Hippocampal formation (tissue), 2 donors: Measurements from ENCODE around the gene HBM.
"Not testable (repeated sequence)": the region's sequence is repeated elsewhere in the genome, so short reads cannot be mapped to it uniquely, and the experiment has no call there.

Source experiments
- DNase-seq, 2 donors: peaks; one replicate each; lab custom pipeline; 2025; lab: John Stamatoyannopoulos, UW

HBM gene

DNA sequence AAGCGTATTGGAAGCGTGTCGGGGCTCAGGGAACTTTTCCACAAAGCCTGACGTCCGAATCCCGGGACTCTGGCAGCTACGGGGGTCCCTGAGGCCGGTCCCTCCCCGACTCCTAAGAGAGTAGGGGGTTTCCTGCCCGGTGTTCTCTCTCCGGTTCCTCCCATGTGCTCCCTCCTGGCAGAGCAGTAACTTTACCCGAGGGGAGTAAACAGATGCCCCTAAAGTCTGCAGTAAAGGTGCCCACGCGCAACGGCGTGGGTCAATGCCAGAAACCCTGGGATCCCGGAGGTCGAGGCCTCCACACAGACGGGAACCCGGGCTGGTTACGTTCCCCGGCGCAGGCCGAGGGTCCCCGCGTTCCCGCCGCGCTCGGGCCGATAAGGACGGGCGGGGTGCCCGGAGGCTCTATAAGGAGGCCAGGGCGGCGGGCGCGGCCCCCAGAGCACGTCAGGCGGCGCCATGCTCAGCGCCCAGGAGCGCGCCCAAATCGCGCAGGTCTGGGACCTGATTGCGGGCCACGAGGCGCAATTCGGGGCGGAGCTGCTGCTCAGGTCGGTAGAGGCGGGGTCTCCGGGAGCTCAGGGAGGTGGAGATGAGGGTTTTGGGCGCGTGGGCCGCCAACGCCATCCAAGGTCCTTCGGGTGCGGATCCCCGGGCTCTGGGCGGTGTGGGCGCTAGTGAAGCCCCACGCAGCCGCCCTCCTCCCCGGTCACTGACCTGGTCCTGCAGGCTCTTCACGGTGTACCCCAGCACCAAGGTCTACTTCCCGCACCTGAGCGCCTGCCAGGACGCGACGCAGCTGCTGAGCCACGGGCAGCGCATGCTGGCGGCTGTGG, at the start of gene HBM:
Gene HBM, plus strand, starts transcription at position 440 of the 836 bp plus-strand sequence. Its CDS starts 20 bp downstream, at position 460.
- DNase-seq = no peak

GRCh38 chr16:116015-116414, 49.8 kb upstream of the HBM start:
- no peak for DNase-seq

DNA sequence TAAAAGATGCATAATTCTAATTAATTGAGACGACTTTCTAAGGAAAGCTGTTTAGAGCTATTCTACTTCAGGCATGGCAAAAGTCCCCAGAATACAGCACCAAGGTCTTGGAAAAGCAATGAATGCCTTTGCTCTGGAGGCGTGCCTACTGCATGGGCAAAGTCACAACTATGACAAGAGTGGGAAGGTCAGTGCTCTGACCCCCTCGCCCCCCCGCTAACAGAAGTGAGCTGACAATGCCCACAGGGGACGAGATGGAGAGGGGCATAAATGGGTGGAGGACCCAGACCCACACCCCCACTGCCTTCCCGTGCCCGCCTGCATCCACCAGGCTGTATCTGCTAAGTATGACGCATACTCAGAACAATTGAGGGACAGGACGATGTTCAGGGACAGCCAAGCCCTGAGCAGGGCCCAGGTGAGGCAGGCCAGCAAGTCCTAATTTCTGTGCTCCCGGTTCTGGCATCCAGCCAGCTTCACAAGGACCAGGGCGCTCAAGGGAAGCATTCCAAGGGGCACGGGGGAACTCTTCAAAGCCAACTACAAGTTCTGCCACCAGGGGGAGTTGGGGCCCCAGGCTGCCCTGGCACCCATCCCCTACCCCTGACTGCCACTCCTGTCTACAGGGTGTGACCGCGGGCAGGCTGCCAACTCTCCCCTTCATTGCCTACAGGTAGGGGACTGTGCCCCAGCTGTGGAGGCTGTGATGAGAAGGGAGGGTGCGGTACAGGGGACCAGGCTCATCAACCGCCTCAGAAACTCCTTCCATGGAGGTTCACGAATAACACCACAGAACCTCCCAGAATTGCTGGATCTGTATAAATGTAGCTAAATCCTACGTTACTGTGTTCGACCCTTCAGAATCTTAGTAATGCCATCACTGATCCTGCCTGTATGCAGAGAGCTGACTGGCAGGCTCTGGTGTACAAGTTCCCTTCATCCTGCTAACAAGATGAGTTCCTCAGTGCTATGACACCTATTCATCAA, 48.1 kb upstream of the HBM start:
- no peak for DNase-seq

GRCh38 chr16:118857-119256, 46.9 kb upstream of the HBM start:
- DNase-seq = no peak

- no peak for DNase-seq
Observed at GRCh38 chr16:119295-119694, 46.5 kb upstream of the HBM start.

GRCh38 chr16:119835-120491, 45.8 kb upstream of the HBM start:
- no peak for DNase-seq

GRCh38 chr16:120756-121155, 45.0 kb upstream of the HBM start:
- DNase-seq = no peak

GRCh38 chr16:122361-122760, 43.4 kb upstream of the HBM start:
- DNase-seq = no peak

DNA sequence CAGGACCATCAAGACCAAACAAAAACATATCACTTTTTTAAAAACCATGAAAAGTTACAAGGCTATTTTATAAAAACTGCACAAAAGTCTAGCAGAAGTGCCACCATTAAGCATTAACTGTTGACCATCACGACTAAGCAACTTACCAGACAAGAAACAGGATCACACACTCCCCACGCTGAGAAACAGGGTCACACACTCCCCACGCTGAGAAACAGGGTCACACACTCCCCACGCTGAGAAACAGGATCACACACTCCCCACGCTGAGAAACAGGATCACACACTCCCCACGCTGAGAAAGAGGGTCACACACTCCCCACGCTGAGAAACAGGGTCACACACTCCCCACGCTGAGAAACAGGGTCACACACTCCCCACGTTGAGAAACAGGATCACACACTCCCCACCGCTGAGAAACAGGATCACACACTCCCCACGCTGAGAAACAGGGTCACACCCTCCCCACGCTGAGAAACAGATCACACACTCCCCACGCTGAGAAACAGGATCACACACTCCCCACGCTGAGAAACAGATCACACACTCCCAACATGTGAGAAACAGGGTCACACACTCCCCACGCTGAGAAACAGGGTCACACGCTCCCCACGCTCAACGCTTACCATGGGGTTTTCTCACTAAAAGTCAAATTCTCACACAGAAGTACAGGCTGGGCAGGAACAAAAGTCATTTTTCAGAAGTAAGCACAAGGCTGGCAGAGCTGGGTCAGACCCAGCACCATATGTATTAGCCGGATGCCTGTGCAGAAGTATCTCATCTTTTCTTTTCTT, 42.0 kb upstream of the HBM start:
- DNase-seq = not testable (repeated sequence)

- DNase-seq = no peak
Observed at GRCh38 chr16:125011-125410, 40.8 kb upstream of the HBM start.

DNA sequence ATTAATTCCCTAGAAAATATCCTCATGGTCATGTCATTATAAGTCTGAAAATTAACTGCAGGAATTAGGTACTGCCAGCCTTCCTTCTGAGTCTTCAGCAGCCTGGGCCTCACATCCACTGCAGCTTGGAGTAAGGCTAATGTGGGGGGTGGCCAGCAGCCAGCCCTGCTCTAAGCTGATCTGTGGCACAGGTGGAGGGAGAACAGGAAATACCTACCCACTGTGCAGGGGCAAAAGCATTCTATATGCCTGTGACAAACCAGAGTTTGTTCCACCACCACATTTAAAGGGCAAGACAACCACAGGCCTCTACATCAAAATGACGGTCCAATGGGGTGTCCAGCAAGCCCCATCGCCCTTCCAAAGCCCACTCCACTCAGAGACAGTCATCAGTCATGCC, 36.7 kb upstream of the HBM start:
- no peak for DNase-seq

- DNase-seq = no peak
Observed at GRCh38 chr16:130533-131173, 35.1 kb upstream of the HBM start.

GRCh38 chr16:132120-132519, 33.7 kb upstream of the HBM start:
- no peak for DNase-seq

DNA sequence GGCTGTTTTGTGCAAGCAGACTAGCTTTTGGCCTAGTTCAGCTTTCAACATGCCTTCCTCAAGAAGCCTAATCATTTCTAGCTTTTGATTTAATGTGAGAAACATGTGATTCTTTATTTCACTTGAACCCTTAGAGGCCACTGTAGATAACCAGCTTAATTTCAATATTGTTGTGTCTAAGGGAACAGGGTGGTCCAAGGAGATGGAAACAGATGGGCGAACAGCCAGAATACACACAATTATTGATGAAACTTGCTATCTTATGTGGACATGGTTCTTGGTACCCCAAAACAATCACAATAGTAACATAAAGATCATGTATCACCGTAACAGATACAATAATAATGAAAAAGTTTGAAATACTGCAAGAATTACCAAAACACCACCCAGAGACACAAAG, 32.1 kb upstream of the HBM start:
- no peak for DNase-seq

DNA sequence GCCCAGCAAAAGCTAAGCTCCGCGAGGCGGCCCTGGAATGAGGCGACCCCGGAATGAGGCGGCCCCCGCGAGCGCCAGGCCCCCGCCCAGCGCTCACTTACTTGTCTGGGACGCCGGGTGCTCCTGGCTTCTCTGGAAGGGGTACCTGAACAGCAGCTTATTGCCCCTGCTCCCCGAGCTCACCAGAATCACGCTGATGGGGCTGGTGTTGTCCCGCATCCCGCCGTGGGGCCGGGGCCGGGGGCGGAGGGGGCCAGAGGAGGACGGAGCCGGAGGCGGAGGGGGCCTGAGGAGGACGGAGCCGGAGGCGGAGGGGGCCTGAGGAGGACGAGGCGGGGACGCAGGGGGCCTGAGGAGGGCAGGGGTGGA, 27.7 kb upstream of the HBM start:
- no peak for DNase-seq

DNA sequence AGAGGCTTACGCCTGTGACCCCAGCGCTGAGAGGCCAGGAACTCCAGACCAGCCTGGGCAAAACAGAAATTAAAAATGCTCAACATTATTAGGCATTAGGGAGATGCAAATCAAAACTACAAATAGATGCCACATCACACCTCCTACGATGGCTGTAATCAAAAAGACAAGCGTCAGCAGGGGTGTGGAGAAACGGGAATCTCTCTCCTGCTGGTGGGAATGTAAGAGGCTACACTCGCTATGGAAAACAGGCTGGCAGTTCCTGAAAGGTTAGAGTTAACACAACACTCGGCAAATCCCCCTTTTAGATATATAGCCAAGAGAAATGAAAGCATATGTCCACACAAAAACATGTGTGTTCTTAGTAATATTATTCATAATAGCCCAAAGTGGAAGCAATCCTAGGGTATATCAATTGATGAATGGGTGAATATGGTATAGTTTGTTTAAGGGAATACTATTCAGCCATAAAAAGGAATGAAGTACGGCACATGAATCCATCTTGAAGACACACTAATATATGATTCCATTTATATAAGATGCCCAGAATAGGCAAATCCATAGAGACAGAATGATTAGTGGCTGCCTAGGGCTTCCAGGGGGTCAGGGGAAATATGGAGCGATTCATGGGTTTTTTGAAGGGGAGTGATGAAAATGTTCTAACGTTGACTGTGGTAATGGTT, 25.5 kb upstream of the HBM start:
- no peak for DNase-seq

GRCh38 chr16:142405-142967, 23.3 kb upstream of the HBM start:
- DNase-seq = peak in 1 of 2 donors; percentile 12

DNA sequence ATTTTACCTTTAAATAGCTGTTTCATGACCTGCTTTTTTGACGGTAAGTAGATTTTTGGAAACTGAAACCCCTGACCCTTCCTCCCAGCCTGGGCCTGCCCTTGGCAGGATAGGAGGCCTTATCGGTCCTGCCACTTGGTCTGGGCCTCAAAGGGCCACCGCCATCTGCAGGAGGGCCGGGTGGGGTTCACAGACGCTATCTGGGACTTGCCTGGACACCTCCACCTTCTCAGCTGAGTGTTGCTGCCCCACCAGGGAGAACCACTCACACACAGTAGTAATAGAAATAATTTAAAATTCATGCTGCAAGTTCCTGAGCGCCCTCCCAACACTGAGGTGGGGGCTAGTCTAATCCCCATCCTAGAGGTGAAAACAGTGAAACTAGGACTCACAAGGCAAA, 22.7 kb upstream of the HBM start:
- DNase-seq = no peak

- DNase-seq = no peak
Observed at GRCh38 chr16:143456-143855, 22.3 kb upstream of the HBM start.

GRCh38 chr16:144797-145252, 21.0 kb upstream of the HBM start:
- DNase-seq = no peak
